Measurements from ENCODE around the gene TMEM126A.
A peak's percentile ranks its signal among the peaks of the same experiment; 100 is the strongest.
"Not testable (repeated sequence)": the region's sequence is repeated elsewhere in the genome, so short reads cannot be mapped to it uniquely, and the experiment has no call there.

The TMEM126A gene

DNA sequence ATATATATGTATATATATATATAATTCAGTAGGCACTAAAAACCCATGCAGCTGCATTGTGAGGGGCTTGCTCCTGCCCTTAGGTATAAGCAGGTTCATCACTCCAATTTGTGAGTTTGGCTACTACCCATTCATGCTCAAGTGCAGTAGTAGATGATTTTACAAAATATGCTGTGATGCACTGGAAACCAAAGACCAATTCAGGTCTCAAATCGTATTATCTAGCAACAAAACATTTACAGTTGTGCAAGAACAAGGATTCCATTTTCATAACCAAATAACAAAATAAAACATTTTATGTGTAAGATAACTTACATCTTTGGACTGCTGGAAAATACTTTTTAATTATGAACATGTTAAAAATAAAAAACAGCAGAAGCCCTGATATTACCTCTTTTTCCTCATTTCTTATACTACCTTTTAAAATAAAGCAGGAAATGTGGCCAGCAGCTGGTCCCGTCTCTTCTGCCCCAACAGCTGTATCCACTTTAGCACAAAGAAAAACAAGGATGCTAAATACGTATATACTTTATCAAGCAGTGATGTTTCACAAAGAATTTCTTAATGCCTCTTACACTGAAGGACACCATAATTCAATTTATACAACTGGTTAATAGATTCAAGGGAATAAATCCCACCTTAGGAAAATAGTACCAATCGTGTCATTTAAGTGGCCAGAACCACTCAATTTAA, 14.4 kb downstream of the TMEM126A start:
- no peak for DNase-seq

DNA sequence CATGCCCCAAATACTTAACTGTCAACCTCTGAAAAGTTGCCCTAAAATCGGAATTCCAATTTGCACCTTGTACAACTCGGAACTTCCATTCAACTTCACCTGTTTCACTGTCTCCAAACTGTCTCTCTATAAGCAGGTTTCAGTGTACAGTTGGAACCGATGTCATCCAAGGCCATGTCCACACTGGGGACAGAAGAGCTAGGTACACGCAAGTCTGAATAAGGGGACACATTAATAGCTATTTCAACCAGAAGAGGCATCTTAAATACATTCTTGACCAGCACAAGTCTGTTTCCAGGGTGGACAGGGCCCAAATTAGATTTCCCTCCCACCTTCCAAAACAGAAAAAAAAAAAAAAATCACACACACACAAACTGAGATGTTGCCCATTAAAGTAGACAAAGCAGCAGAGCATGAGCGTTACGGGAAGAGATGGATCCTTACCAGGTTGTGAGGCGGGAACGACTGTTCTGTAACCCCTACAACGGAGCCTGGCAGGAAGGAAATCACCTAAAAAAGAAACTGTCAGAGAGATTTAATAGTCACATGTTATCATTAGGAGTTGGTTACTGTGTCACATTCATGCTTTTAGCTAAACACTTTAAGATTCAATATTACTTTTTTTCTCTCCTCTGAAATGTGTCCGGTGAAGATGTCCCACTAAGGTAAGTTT, 15.4 kb downstream of the TMEM126A start:
- DNase-seq: no peak

DNA sequence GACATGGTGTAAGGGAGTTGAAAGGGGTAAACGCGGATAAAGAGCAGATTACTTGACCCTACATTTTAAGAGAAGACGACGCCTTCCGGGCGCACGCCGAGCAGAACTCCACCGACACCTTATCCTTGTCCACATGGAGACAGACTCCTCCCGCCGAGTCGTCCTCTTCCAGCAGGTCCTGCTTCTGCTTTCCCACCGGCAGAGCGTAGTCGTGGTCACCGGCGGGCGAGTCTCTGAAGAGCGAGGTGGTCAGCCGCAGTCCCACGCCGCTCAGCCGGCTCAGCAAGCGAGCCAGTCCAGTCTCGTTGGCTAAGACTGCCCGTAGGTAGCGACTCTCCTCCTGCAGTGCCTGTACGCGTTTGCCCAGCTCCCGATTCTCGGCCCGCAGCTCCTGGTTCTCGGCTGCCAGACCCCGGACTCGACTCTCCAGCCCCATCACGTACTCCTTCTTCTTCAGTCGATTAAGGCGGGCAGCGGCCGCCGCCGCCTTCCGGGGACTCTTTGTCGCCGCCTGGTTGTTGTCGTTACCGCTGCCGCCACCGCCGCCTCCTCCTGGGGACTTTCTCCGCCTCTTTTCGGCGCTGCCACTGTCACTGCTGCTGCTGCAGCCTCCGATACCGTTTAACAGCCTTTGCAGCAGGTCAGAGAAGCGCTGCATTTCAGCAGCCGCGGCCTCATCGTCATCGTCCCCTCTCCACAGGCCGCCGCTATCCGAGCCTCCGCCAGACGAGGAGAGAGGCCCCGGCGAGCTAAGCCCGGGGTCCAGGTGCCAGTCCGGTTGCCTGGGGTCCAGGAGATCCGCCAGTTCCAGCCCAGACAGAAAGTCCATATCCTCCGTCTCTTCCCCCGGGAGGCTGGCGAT, 16.2 kb downstream of the TMEM126A start:
- DNase-seq: peak; percentile 13

DNA sequence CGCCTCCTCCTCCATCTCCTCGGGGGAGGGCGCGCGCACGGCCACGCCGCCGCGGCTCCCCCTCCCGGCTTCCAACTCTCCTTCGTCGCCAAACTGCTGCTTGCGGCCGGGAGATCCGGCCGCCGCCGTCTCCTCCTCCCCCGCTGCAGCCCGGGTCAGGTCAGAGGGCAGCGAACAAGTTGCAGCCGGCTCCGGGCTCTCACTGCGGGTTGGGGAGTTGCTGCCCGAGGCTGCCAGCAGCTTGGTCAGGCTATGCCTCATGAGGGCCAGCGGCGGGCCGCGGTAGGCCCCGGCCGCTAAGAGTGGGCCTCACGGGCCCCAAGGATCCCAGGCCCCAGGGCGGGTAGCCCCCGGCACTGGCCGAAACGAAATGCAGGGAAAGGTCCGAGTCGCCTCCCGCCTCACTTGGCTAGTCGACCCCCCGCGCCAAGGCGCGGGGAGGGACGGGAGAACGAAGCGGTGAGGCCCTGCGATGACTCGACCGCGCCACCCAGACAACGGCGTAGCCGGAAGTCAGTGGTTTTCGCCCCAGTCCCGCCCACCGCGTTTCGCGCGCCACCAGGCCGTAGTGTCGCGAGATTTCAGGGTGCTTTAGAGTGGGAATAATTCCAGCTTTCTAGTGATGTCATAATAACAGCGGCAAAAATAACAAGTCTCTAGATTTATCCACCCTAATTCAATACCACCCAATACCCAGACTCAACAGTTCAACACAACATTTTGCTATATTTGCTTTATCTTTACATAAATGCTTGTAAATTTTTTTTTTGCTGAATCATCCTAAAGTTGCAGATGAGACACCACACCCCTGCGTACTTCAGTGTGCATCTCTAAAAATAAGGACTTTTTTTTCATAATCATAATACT, 17.1 kb downstream of the TMEM126A start, which contains the start of gene CREBZF:
CREBZF (minus strand) TSS at position 515 of the 867 bp plus-strand sequence; CDS start at position 261, 254 bp downstream.
- peak; percentile 67 for DNase-seq

DNA sequence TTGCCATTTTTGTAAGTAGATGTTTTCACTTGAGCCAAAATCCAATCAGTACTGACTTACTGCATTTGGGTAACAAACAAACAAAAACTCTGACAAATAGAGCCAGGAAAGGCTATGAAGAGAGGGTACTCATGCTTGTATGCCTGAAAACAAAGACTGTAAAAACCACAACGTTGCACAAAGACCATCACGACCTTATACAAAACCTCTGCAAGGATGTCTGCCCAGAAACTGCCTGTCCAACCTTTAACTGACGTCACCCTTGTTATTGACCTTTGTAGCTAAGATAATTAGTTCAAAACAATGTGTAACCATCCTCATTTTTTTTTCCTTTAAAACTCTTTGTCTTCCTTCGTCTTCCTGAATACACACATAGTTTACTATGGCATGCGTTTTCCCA, 18.0 kb downstream of the TMEM126A start:
- DNase-seq: no peak

DNA sequence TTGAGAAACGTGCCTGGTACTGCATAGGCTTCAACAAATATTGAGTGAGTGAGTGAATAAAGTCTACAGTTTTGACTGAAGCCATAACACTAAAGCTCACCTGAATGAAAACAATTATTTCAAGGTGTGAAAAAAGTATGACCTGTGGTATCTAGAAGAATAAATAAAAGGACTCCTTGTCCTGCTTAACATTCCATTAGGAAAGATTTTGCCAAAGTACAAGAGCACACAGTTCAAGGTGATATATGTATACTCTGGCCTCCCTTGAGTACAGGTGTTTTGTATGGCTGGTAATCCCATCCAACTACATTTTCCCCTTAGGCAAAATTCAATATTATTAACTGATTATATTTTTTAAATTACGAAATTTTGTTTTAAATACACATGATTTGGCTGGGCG, 18.9 kb downstream of the TMEM126A start:
- no peak for DNase-seq

GRCh38 chr11:85668157-85668556, 20.4 kb downstream of the TMEM126A start:
- DNase-seq: no peak

GRCh38 chr11:85670949-85671663, 23.3 kb downstream of the TMEM126A start:
- DNase-seq: not testable (repeated sequence)

GRCh38 chr11:85672105-85672902, 24.5 kb downstream of the TMEM126A start:
- no peak for DNase-seq

DNA sequence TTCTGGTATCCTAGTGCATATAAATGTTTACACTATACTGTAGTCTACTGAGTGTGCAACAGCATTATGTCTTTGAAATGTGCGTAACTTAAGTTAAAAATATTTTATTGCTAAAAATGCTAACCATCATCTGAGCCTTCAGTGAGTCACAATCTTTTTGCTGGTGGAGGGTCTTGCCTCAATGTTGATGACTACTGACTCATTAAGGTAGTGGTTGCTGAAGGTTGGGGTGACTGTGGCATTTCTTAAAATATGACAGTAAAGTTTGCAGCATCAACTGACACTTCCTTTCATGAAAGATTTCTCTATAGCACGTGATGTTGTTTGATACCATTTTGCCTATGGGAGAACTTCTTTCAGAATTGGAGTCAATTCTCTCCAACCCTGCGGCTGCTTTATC, 25.6 kb downstream of the TMEM126A start:
- DNase-seq: no peak

DNA sequence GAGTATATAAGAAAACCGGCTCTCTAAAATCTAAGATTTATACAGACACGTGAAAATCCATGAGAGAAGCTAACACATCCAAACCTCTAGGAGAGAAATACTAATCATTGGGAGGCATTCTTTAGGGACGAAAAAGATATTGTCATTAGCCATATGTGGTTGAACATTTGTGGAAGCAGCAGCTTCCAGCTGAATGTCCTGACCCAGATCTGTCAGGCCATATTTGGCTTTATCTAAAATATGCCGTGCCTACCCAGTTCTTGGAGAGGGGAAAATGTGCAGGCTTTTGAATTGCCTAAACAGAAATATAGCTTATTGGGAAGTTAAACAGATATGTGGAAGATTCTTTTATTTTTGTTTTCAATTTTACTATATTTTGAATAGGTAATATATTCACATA, 31.8 kb downstream of the TMEM126A start:
- DNase-seq: no peak

GRCh38 chr11:85680897-85681296, 33.1 kb downstream of the TMEM126A start:
- no peak for DNase-seq

DNA sequence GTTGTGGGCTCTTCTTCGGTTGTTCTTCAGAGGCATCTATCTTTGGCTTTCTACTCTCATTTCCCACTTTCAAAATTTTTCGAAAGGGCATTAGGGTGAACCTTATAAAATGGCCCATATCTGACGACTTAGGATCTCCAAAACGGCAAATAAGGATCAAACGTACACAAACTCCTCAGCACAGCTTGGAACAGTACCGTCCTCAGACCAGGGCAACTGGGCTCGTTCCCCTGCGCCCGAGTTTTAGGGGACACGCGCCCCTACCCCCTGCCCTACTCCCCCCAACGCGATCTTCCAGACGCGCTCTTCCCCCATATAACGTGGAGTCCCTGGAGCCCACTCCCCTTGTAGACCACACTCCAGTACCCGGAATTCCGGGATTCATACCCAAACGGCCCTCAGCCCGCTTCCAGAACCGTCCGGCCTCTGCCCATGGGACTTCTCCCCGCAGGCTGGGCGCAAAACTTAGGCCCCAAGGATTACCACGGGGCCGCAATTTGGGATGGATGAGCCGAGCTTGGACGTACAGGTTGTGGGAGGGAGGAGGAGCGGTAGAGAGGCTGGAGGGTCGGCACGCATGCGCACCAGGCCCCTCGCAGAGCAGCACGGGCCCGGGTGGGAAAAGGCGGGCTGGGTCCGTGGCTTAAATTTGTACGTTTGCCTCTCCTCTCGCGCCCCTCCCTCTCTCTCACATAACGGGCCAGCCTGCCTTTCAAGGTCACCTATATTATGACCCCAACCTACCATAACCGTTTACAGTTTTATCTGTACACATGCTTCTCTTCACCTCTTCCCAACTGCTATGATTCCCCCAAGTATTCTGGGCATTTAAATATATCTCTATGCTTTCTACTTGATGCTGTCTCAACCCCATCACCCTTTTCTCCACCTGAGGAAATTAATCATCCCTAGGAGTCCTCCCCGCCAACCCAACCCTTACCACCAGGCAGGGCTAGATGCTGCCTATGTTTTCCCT, 34.9 kb downstream of the TMEM126A start:
- DNase-seq: peak; percentile 23

GRCh38 chr11:85685125-85685819, 37.5 kb downstream of the TMEM126A start:
- peak; percentile 51 for DNase-seq

- peak; percentile 95 for DNase-seq
These were observed 38.2 kb downstream of the TMEM126A start, which contains the start of gene CCDC89 for GRCh38 chr11:85685820-85686459. CCDC89 (minus strand) TSS chr11:85686195; CDS start chr11:85686130, 65 bp downstream.

GRCh38 chr11:85694385-85694980, 46.7 kb downstream of the TMEM126A start:
- no peak for DNase-seq

- DNase-seq: no peak
These were observed 47.8 kb downstream of the TMEM126A start for GRCh38 chr11:85695546-85695945.

DNA sequence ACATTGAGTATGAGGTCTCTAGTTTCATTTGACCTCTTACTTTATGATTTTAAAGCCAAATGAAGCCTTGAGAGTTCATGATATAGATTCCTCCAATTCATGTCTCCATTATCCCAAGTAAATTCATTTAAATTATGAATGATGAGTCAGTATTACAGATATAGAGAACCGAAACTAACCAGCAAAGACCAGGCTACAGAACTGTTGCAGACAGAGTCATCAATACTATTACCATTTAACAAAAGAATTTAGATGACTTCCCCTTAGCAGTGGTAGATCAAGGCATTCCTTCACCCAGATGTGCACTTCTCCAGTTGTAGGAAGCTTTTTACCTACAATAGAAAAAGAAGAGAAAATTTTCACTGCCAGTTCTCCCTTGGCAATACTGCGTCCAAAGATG, 50.0 kb downstream of the TMEM126A start:
- DNase-seq: no peak
